Bronchial epithelial cell (primary cell): Measurements from ENCODE around the gene PPP1R12B. TPM values are rescaled to one million over a fixed set of nuclear protein-coding genes. Genes with fewer than 3 reads are reported as not detected.
"Not testable (repeated sequence)": the region's sequence is repeated elsewhere in the genome, so short reads cannot be mapped to it uniquely, and the experiment has no call there.

Experiments
- DNase-seq: peaks from one replicate; pipeline ENCODE4 v3.0.0-alpha.2; 2010; ENCODE audit warnings: low read depth
- FAIRE-seq: peaks from 2 replicates; lab custom pipeline; 2011; peaks lifted over from hg19 to GRCh38; lab: Jason Lieb, UNC
- H3K27me3 ChIP-seq: 2 replicates; pipeline ENCODE4 v1.5.1; 2011; ENCODE audit warnings: low read length; ENCODE audit not compliant: control insufficient read depth, insufficient read depth
- H3K36me3 ChIP-seq: 2 replicates; pipeline ENCODE4 v1.5.1; 2011; ENCODE audit warnings: low read length; ENCODE audit not compliant: control insufficient read depth, insufficient read depth
- H3K4me3 ChIP-seq: 2 replicates; pipeline ENCODE4 v1.5.1; 2011; ENCODE audit warnings: mild to moderate bottlenecking, low read depth, low read length, control low read depth
- total RNA-seq: library from RNA; depleted of rRNA; stranded (reverse); fragments of >200 nt; gene quantifications from 2 replicates; pipeline ENCODE4 v1.2.1, GENCODE V29; 2014
- TF ChIP-seq, protein P1 (sequence below): IDR thresholded peaks from 2 replicates; pipeline ENCODE4 v1.5.1; 2011; ENCODE audit warnings: mild to moderate bottlenecking, moderate library complexity, low read length, control low read depth, inconsistent platforms; ENCODE audit not compliant: insufficient read depth, severe bottlenecking

Gene PPP1R12B
- total RNA-seq, 1 donor from 2014 or later = 8.7 TPM

DNA sequence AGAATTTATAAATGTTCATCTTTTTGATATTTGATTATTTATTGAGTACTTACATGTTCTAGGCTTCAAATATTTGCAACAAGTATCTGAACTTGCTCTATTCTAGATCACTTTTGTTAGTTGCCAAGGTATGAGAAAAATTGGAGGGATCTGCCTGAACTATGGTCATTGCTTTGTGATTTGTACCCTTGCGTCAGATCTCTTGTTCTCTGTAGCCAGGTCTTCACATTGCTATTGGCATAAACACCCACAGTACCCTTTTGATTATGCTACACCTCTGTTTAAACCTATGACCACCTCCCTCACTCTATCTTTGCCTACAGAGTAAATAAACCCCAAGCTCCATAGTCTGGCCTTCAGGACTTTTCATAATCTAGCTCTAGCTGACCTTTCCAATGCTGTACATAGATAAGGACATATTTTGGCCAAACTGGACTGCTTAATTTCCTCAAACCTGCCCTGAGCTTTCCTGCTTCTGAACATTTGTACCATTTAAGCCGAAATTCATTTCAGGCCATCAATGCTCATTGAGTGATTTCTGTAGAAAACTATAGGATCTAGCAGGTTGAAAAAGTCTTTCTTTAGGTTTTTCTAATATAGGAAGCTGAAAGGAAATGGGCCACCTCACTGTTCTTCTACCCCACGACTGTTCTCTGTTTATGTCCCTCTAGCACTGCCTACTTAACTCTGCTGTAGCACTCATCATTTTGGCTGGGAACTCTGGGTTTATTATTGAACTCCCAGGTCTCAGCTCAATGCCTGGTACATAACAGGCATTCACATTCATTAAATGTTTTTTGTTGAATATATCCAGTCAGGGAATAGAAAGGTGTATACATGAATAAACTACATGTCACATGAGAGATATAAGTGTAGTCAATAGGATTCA lies 84.9 kb downstream of the PPP1R12B start:
- TF ChIP-seq, protein P1, sequence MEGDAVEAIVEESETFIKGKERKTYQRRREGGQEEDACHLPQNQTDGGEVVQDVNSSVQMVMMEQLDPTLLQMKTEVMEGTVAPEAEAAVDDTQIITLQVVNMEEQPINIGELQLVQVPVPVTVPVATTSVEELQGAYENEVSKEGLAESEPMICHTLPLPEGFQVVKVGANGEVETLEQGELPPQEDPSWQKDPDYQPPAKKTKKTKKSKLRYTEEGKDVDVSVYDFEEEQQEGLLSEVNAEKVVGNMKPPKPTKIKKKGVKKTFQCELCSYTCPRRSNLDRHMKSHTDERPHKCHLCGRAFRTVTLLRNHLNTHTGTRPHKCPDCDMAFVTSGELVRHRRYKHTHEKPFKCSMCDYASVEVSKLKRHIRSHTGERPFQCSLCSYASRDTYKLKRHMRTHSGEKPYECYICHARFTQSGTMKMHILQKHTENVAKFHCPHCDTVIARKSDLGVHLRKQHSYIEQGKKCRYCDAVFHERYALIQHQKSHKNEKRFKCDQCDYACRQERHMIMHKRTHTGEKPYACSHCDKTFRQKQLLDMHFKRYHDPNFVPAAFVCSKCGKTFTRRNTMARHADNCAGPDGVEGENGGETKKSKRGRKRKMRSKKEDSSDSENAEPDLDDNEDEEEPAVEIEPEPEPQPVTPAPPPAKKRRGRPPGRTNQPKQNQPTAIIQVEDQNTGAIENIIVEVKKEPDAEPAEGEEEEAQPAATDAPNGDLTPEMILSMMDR = no peak
- H3K4me3 ChIP-seq = no peak overlapping the region
- no peak for FAIRE-seq
- no peaks in the 10 kb centered on the region for H3K27me3 ChIP-seq
- no peak for DNase-seq
- H3K36me3 ChIP-seq = no peaks in the 10 kb centered on the region

DNA sequence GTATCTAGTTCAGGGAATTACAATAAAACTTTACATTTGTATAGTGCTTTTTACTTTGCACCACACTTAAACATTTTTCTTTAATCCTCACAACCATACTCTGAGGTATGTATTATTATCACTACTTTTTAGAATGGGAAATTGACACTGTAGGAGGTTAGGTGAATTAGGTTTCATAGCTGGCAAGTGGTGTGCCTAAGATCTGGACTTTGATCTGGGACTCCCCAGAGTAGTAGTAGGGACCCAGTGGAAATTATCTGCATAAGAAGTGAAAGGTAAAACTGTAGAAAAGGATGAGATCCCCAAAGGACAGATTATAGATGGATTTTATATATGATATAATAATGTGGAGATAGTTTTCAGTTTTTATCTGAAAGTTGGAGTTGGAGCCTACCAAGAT lies 85.6 kb downstream of the PPP1R12B start:
- H3K27me3 ChIP-seq = no peaks in the 10 kb centered on the region
- peaks cover 4% of the 10 kb centered on the region for H3K36me3 ChIP-seq
- DNase-seq (no peak), FAIRE-seq (no peak)
- TF ChIP-seq, protein P1 = no peak
- H3K4me3 ChIP-seq = no peak overlapping the region

DNA sequence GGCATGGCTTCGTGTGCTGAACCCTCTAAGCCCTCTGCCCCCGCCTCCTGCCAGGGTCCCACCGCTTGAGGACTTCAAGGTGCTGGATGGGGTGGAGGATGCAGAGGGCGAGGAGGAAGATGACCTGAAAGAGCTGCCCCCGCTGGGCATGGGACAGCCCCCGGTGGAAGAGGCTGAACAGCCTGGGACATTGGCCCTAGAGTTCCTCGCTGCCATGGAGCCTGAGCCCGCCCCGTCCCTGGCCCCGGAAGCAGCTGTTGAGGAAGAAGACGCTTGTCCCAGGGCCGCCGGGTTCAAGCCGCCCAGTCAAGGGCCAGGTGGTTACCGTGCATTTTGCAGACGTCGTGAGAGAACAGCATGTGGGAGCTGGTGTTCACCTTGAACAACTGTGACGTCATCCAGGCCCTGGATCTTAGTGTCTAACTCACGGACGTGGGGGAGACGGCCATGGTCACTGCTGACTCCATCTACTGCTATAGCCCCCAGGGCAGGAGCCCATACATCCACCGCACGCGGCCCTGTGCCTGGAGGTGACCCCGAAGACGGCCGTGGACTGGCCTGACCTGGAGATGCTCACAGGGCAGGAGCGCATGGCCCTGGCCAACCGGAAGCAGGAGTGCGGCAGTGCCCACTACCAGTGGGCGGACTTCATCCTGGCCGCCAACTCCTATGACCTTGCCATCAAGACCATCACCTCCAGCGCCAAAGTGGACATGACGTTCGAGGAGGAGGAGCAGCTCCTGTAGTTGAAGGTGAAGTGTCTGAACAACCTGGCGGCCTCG lies 90.1 kb downstream of the PPP1R12B start:
- DNase-seq (no peak), FAIRE-seq (no peak)
- TF ChIP-seq, protein P1 = no peak
- Histone ChIP-seq H3K27me3 (no peaks in the 10 kb centered on the region), H3K4me3 (no peak overlapping the region), H3K36me3 (peaks cover 5% of the 10 kb centered on the region)

DNA sequence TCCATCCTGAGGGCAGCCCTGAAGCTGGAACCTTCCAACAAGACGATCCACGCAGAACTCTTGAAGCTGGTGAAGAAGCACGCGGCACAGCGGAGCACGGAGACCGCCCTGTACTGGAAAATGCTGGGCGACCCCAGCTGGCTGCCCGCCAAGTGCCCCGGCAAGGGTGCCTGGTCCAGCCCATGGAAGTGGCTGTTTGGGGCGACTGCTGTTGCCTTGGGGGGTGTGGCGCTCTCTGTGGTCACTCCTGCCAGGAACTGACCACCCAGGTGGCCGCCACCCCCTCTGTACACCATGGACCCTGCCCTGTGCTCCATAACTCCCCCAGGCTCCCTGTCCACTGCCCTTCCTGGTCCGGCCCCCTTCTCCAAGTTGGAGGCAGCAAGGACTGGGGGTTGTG lies 90.8 kb downstream of the PPP1R12B start:
- TF ChIP-seq, protein P1 = no peak
- H3K36me3 ChIP-seq = peaks cover 5% of the 10 kb centered on the region
- FAIRE-seq (no peak), DNase-seq (no peak)
- no peaks in the 10 kb centered on the region for H3K27me3 ChIP-seq
- H3K4me3 ChIP-seq = no peak overlapping the region

DNA sequence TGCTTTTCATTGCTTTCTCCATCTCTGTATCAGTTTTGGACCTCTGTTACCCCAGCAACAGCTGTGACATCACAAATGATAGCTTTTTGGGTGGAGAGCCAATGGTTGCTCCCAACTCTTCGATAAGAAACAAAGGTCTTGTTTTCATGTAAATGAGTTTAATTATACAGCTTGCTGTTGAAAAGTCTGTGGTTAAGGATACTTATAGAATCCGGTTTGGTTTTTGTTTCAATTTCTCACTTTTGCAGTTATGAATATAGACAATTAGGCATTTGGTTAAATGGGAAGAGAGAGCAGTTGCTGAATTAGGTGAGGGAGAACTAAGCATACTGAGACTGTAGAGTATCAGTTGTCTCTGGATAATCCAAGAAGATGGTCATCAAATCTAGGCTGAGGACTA lies 99.6 kb downstream of the PPP1R12B start:
- DNase-seq, H3K4me3 ChIP-seq, H3K36me3 ChIP-seq, FAIRE-seq, H3K27me3 ChIP-seq: not testable (repeated sequence)

DNA sequence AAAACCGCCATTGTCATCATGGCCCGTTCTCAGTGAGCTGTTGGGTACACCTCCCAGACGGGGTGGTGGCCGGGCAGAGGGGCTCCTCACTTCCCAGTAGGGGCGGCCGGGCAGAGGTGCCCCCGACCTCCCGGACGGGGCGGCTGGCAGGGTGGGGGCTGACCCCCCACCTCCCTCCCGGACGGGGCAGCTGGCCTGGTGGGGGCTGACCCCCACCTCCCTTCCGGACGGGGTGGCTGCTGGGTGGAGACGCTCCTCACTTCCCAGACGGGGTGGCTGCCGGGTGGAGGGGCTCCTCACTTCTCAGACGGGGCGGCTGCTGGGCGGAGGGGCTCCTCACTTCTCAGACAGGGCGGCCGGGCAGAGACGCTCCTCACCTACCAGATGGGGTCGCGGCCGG lies 103.1 kb downstream of the PPP1R12B start:
- not testable (repeated sequence) for H3K4me3 ChIP-seq, H3K36me3 ChIP-seq, DNase-seq, H3K27me3 ChIP-seq, FAIRE-seq
